ENCODE measurements around the gene UVRAG.

Gene UVRAG

GRCh38 chr11:76030968-76031590, 216.1 kb downstream of the UVRAG start:
- H3K4me3 ChIP-seq (ENCODE audit: low read depth, low read length): no peak overlapping the region
- in situ Hi-C loops (cut with HindIII; ENCODE audit: low sequenced_read_pairs): no loop called here
- TF ChIP-seq, protein P1, sequence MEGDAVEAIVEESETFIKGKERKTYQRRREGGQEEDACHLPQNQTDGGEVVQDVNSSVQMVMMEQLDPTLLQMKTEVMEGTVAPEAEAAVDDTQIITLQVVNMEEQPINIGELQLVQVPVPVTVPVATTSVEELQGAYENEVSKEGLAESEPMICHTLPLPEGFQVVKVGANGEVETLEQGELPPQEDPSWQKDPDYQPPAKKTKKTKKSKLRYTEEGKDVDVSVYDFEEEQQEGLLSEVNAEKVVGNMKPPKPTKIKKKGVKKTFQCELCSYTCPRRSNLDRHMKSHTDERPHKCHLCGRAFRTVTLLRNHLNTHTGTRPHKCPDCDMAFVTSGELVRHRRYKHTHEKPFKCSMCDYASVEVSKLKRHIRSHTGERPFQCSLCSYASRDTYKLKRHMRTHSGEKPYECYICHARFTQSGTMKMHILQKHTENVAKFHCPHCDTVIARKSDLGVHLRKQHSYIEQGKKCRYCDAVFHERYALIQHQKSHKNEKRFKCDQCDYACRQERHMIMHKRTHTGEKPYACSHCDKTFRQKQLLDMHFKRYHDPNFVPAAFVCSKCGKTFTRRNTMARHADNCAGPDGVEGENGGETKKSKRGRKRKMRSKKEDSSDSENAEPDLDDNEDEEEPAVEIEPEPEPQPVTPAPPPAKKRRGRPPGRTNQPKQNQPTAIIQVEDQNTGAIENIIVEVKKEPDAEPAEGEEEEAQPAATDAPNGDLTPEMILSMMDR (IDR thresholded peaks at IDR 0.05; ENCODE audit: low read depth, low read length, missing control alignments): no peak
- DNase-seq (ENCODE audit: low read depth): no peak

- in situ Hi-C loops (cut with HindIII; ENCODE audit: low sequenced_read_pairs): no loop called here
- no peak overlapping the region for H3K4me3 ChIP-seq (ENCODE audit: low read depth, low read length)
- TF ChIP-seq, protein P1 (IDR thresholded peaks at IDR 0.05; ENCODE audit: low read depth, low read length, missing control alignments): no peak
- no peak for DNase-seq (ENCODE audit: low read depth)
These were observed 218.7 kb downstream of the UVRAG start for GRCh38 chr11:76033699-76034098.

DNA sequence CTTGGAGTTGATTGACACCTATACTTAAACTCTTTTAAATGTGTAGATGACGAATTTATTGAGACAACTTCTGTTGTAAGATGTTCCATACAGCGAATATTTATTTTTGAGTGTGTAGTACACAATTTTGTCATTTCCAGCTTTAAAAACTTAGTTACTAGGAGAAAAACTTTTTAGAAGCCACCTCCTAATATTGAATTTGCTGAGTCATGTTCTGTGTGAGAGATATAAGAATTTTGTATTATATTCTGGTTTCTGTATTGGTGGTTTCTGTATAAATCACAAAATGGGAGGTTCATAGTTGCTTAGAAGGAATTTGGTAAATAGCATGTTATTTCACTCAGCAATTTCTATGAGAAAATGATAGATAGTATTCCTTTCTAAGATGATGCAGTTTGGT, 220.0 kb downstream of the UVRAG start:
- no peak overlapping the region for H3K4me3 ChIP-seq (ENCODE audit: low read depth, low read length)
- DNase-seq (ENCODE audit: low read depth): no peak
- in situ Hi-C loops (cut with HindIII; ENCODE audit: low sequenced_read_pairs): no loop called here
- TF ChIP-seq, protein P1 (IDR thresholded peaks at IDR 0.05; ENCODE audit: low read depth, low read length, missing control alignments): no peak

DNA sequence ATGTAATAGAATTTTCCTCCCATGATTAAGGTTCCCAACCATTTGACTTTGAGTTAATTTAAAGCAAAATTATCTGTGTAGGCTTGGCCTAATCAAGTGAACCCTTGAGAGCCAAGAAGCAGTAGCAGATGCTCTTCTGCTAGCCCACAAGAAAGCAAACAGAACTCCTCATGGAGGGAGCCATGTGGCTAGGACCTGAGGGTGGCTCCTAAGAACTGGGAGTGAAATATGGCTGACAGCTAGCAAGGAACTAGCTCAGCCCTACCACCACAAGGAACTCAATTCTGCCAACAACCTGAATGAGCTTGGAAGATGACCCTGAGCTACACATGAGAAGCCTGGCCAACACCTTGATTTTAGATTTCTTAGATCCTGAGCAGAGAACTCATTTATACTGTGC, 223.6 kb downstream of the UVRAG start:
- no peak overlapping the region for H3K4me3 ChIP-seq (ENCODE audit: low read depth, low read length)
- no peak for DNase-seq (ENCODE audit: low read depth)
- in situ Hi-C loops (cut with HindIII; ENCODE audit: low sequenced_read_pairs): no loop called here
- TF ChIP-seq, protein P1 (IDR thresholded peaks at IDR 0.05; ENCODE audit: low read depth, low read length, missing control alignments): no peak

DNA sequence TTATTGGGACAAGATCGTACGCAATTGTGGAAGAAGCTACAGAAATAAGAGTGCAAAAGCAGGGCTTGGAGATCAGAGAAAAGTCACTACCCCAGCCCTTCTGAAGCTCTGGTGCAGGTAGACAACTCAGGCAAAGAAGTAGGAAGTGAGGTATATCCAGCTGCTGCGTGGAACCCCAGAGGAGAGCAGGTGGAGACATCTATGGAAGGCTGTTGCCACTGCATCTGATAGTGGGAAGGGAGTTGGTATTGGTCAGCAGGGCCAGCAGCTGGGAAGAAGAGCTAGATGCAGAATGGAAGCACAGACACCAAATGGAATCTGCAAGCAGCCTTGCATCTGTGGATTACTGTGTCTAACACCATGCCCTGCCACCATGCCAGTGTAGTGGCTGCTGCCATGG, 226.2 kb downstream of the UVRAG start:
- DNase-seq (ENCODE audit: low read depth): no peak
- no peak overlapping the region for H3K4me3 ChIP-seq (ENCODE audit: low read depth, low read length)
- in situ Hi-C loops (cut with HindIII; ENCODE audit: low sequenced_read_pairs): no loop called here
- TF ChIP-seq, protein P1 (IDR thresholded peaks at IDR 0.05; ENCODE audit: low read depth, low read length, missing control alignments): no peak

DNA sequence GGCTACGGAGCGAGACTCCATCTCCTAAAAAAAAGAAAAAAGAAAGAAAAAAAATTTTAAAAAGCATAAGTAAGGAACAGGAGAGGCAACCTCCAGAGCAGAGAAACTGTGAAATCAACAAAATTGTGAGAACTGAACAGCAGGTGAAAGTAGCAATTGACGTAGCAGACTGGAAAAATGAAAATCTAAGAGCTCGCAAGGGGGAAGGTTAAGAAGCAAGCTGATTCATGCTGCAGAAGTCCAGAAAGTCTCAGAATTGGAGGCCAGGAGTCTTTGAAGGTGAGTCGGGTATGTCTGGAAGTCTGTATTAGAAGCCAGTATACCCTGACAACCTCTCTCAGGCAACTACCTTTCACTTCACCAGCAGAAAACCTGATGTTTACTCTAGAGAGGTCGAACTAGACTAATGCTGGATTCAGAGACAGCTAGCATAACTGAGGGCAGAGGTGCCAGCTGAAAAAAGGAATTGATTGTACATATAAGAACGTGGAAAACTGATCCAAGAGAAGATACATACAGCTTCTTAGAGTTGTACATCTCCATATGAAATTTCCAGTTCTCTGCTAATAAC, 229.8 kb downstream of the UVRAG start:
- TF ChIP-seq, protein P1 (IDR thresholded peaks at IDR 0.05; ENCODE audit: low read depth, low read length, missing control alignments): no peak
- in situ Hi-C loops (cut with HindIII; ENCODE audit: low sequenced_read_pairs): no loop called here
- no peak for DNase-seq (ENCODE audit: low read depth)
- no peak overlapping the region for H3K4me3 ChIP-seq (ENCODE audit: low read depth, low read length)
